Measurements from ENCODE around the gene NOVA2.

Gene NOVA2

DNA sequence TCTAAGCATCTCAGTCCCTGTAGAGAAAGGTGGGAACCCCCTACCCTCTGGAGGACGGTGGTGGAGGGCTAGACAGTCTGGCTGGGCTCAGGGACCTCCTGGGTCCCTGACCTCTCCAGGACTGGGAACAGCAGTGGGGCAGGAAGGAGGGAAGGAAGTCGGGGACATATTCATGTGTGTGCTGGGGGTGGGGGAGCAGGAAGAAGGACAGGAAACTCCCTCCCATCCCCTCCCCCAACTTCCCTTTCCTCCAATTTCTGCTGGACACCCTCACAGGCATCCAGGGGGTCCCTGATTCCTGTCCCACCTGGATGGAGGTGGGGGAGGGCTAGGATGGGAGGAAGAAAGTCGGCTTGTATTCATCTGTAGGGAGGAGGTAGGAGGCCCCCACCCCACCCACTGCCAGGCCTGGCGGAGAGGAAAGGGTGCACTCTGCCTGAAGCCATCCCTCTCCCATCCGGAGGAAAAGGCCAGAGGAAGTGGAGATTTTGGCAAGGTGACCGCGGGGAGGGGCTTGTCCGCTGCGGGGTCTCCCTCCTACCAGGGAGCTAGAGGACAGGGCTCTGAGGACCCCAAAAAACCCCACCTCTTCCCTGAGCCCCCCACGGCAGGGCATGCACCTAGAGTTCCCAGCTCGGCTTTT is 2.3 kb downstream of the NOVA2 start:
- H3K4me3 ChIP-seq (ENCODE audit: low read depth, low read length) = no peak overlapping the region
- no peak overlapping the region for H2BK12ac ChIP-seq (ENCODE audit: low read length)
- peaks cover 7% of the 10 kb centered on the region for H3K9me3 ChIP-seq (ENCODE audit: insufficient read depth, low read depth, low read length)
- no peaks in the 10 kb centered on the region for H3K79me2 ChIP-seq (ENCODE audit: control insufficient read depth, insufficient read depth, low read length, poor library complexity)
- no peak overlapping the region for H3K27ac ChIP-seq (ENCODE audit: low read depth, low read length)
- H3K18ac ChIP-seq (ENCODE audit: low read length) = no peak overlapping the region
- H2AFZ ChIP-seq (ENCODE audit: insufficient read depth, low read length, poor library complexity) = no peak overlapping the region
- H2BK120ac ChIP-seq (ENCODE audit: insufficient read depth, low read length, poor library complexity) = no peak overlapping the region
- no peaks in the 10 kb centered on the region for H3K36me3 ChIP-seq (ENCODE audit: control insufficient read depth in 1 of 2, insufficient read depth in 2 of 2, low read length in 2 of 2)
- no peak overlapping the region for H4K8ac ChIP-seq (ENCODE audit: low read depth, low read length)
- WGBS (ENCODE audit: extremely low coverage, insufficient coverage, insufficient read length) = no CpG with 5 or more reads among the region's 11 CpGs
- H3K4me1 ChIP-seq (ENCODE audit: control insufficient read depth in 1 of 2, insufficient read depth in 2 of 2, low read length in 2 of 2) = no peaks in the 10 kb centered on the region
- DNase-seq = no peak
- peaks cover 21% of the 10 kb centered on the region for H3K27me3 ChIP-seq (ENCODE audit: insufficient read depth, low read length)
- H4K12ac ChIP-seq (ENCODE audit: low read depth, low read length) = no peak overlapping the region
- no peak overlapping the region for H3K4ac ChIP-seq (ENCODE audit: low read depth, low read length)
- no peak overlapping the region for H3K9ac ChIP-seq (ENCODE audit: low read length)
- H3K4me2 ChIP-seq (ENCODE audit: low read length) = no peak overlapping the region
- H4K91ac ChIP-seq (ENCODE audit: low read depth, low read length) = no peak overlapping the region
- H3K14ac ChIP-seq (ENCODE audit: low read length) = no peak overlapping the region
- no peak overlapping the region for H2BK5ac ChIP-seq (ENCODE audit: low read depth, low read length, poor library complexity)
- H2AK5ac ChIP-seq (ENCODE audit: low read length) = no peak overlapping the region
- no peak overlapping the region for H3K23ac ChIP-seq (ENCODE audit: low read length)
- no peaks in the 10 kb centered on the region for H3K79me1 ChIP-seq (ENCODE audit: low read length)

DNA sequence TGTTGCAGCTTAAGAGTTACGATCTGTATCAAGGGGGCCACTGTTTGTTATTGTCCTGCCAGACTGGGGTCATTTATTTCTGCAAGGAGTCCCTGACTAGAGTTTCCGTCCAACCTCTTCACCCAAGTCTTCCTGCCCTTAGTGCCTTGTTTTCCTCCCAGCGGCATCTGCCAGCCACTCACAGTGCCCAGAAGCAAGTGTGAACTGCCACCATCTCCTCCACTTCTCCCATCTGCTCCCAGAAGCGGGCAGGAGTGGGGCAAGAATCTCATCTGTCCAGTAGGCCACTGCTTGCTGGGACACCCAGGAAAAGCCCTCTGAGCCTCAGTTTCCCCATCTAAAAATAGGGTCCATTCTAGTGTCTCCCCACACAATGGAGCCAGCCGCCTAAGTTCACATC is 4.0 kb downstream of the NOVA2 start:
- Histone ChIP-seq H3K79me2 (ENCODE audit: control insufficient read depth, insufficient read depth, low read length, poor library complexity) (no peaks in the 10 kb centered on the region), H3K36me3 (ENCODE audit: control insufficient read depth in 1 of 2, insufficient read depth in 2 of 2, low read length in 2 of 2) (no peaks in the 10 kb centered on the region), H3K14ac (ENCODE audit: low read length) (no peak overlapping the region), H3K79me1 (ENCODE audit: low read length) (no peaks in the 10 kb centered on the region), H3K4me1 (ENCODE audit: control insufficient read depth in 1 of 2, insufficient read depth in 2 of 2, low read length in 2 of 2) (no peaks in the 10 kb centered on the region), H3K4me2 (ENCODE audit: low read length) (no peak overlapping the region), H3K23ac (ENCODE audit: low read length) (no peak overlapping the region), H2AK5ac (ENCODE audit: low read length) (no peak overlapping the region), H3K4me3 (ENCODE audit: low read depth, low read length) (no peak overlapping the region), H2BK12ac (ENCODE audit: low read length) (no peak overlapping the region), H4K91ac (ENCODE audit: low read depth, low read length) (no peak overlapping the region), H3K4ac (ENCODE audit: low read depth, low read length) (no peak overlapping the region), H3K9me3 (ENCODE audit: insufficient read depth, low read depth, low read length) (peaks cover 7% of the 10 kb centered on the region), H4K8ac (ENCODE audit: low read depth, low read length) (no peak overlapping the region), H2BK120ac (ENCODE audit: insufficient read depth, low read length, poor library complexity) (no peak overlapping the region), H4K12ac (ENCODE audit: low read depth, low read length) (no peak overlapping the region), H3K9ac (ENCODE audit: low read length) (no peak overlapping the region), H2BK5ac (ENCODE audit: low read depth, low read length, poor library complexity) (no peak overlapping the region), H3K27me3 (ENCODE audit: insufficient read depth, low read length) (peaks cover 19% of the 10 kb centered on the region), H3K18ac (ENCODE audit: low read length) (no peak overlapping the region), H3K27ac (ENCODE audit: low read depth, low read length) (no peak overlapping the region), H2AFZ (ENCODE audit: insufficient read depth, low read length, poor library complexity) (no peak overlapping the region)
- DNase-seq = no peak
- no CpG with 5 or more reads among the region's 5 CpGs for WGBS (ENCODE audit: extremely low coverage, insufficient coverage, insufficient read length)

DNA sequence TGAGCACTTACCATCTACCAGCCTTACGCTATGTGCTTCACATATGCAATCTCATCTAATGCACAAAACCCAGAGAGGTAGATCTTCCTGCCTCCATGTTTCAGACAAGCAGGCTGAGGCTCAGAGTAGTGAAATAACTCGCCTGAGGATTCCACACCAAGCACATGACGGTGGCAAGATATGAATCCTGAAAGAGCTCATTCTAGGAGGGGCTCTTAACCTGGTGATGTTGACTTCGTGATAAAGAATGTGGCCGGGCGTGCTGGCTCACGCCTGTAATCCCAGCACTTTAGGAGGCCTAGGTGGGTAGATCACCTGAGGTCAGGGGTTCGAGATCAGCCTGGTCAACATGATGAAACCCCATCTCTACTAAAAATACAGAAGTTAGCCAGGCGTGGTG is 5.0 kb downstream of the NOVA2 start:
- Histone ChIP-seq H3K9ac (ENCODE audit: low read length) (no peak overlapping the region), H3K79me1 (ENCODE audit: low read length) (no peaks in the 10 kb centered on the region), H3K4me3 (ENCODE audit: low read depth, low read length) (no peak overlapping the region), H3K4me2 (ENCODE audit: low read length) (no peak overlapping the region), H4K91ac (ENCODE audit: low read depth, low read length) (no peak overlapping the region), H2AFZ (ENCODE audit: insufficient read depth, low read length, poor library complexity) (no peak overlapping the region), H4K12ac (ENCODE audit: low read depth, low read length) (no peak overlapping the region), H4K8ac (ENCODE audit: low read depth, low read length) (no peak overlapping the region), H3K23ac (ENCODE audit: low read length) (no peak overlapping the region), H3K36me3 (ENCODE audit: control insufficient read depth in 1 of 2, insufficient read depth in 2 of 2, low read length in 2 of 2) (no peaks in the 10 kb centered on the region), H3K4me1 (ENCODE audit: control insufficient read depth in 1 of 2, insufficient read depth in 2 of 2, low read length in 2 of 2) (no peaks in the 10 kb centered on the region), H3K9me3 (ENCODE audit: insufficient read depth, low read depth, low read length) (peaks cover 3% of the 10 kb centered on the region), H2BK5ac (ENCODE audit: low read depth, low read length, poor library complexity) (no peak overlapping the region), H2AK5ac (ENCODE audit: low read length) (no peak overlapping the region), H3K18ac (ENCODE audit: low read length) (no peak overlapping the region), H2BK120ac (ENCODE audit: insufficient read depth, low read length, poor library complexity) (no peak overlapping the region), H3K4ac (ENCODE audit: low read depth, low read length) (no peak overlapping the region), H3K27ac (ENCODE audit: low read depth, low read length) (no peak overlapping the region), H3K79me2 (ENCODE audit: control insufficient read depth, insufficient read depth, low read length, poor library complexity) (no peaks in the 10 kb centered on the region), H3K14ac (ENCODE audit: low read length) (no peak overlapping the region), H2BK12ac (ENCODE audit: low read length) (no peak overlapping the region), H3K27me3 (ENCODE audit: insufficient read depth, low read length) (peaks cover 11% of the 10 kb centered on the region)
- WGBS (ENCODE audit: extremely low coverage, insufficient coverage, insufficient read length) = no CpG with 5 or more reads among the region's 9 CpGs
- peak in 1 of 2 donors; percentile 39 for DNase-seq

GRCh38 chr19:45967246-45967645 is 6.4 kb downstream of the NOVA2 start:
- H3K27ac ChIP-seq (ENCODE audit: low read depth, low read length) = no peak overlapping the region
- no peak overlapping the region for H3K23ac ChIP-seq (ENCODE audit: low read length)
- H2BK5ac ChIP-seq (ENCODE audit: low read depth, low read length, poor library complexity) = no peak overlapping the region
- no peak overlapping the region for H2BK120ac ChIP-seq (ENCODE audit: insufficient read depth, low read length, poor library complexity)
- no peaks in the 10 kb centered on the region for H3K79me2 ChIP-seq (ENCODE audit: control insufficient read depth, insufficient read depth, low read length, poor library complexity)
- no peaks in the 10 kb centered on the region for H3K79me1 ChIP-seq (ENCODE audit: low read length)
- no peak overlapping the region for H4K8ac ChIP-seq (ENCODE audit: low read depth, low read length)
- H3K9ac ChIP-seq (ENCODE audit: low read length) = no peak overlapping the region
- H3K4me2 ChIP-seq (ENCODE audit: low read length) = no peak overlapping the region
- no peak overlapping the region for H3K4ac ChIP-seq (ENCODE audit: low read depth, low read length)
- no CpG with 5 or more reads among the region's 7 CpGs for WGBS (ENCODE audit: extremely low coverage, insufficient coverage, insufficient read length)
- H4K12ac ChIP-seq (ENCODE audit: low read depth, low read length) = no peak overlapping the region
- no peak overlapping the region for H2AK5ac ChIP-seq (ENCODE audit: low read length)
- no peak overlapping the region for H3K18ac ChIP-seq (ENCODE audit: low read length)
- no peak overlapping the region for H2BK12ac ChIP-seq (ENCODE audit: low read length)
- H2AFZ ChIP-seq (ENCODE audit: insufficient read depth, low read length, poor library complexity) = no peak overlapping the region
- H3K27me3 ChIP-seq (ENCODE audit: insufficient read depth, low read length) = peaks cover 4% of the 10 kb centered on the region
- H3K4me3 ChIP-seq (ENCODE audit: low read depth, low read length) = no peak overlapping the region
- no peak for DNase-seq
- H3K9me3 ChIP-seq (ENCODE audit: insufficient read depth, low read depth, low read length) = peaks cover 1% of the 10 kb centered on the region
- H3K4me1 ChIP-seq (ENCODE audit: control insufficient read depth in 1 of 2, insufficient read depth in 2 of 2, low read length in 2 of 2) = no peaks in the 10 kb centered on the region
- no peak overlapping the region for H4K91ac ChIP-seq (ENCODE audit: low read depth, low read length)
- H3K36me3 ChIP-seq (ENCODE audit: control insufficient read depth in 1 of 2, insufficient read depth in 2 of 2, low read length in 2 of 2) = no peaks in the 10 kb centered on the region
- H3K14ac ChIP-seq (ENCODE audit: low read length) = no peak overlapping the region
